ENCODE measurements around the gene APOL2.

GRCh38 chr22:36194385-36194784 lies 44.9 kb downstream of the APOL2 start:
- no peak for TF ChIP-seq EZH2phosphoT487 (IDR thresholded peaks at IDR 0.05)
- no peak for TF ChIP-seq CTCF (IDR thresholded peaks at IDR 0.05)
- no peak for TF ChIP-seq EZH2 (IDR thresholded peaks at IDR 0.05)

Data from neural progenitor cell (in vitro differentiated cells).